DOHH2 (cell line): ENCODE measurements around the gene HRC.

Experiments used
- H3F3A ChIP-seq: fragments of 200-600 bp; sonication (generic), shearing (Covaris generic); 2 replicates; pipeline ENCODE4 v1.6.0; 2016; ENCODE audit warnings: antibody characterized with exemption, mild to moderate bottlenecking; ENCODE audit not compliant: control insufficient read depth, insufficient read depth
- H3K27ac ChIP-seq: fragments of 200-600 bp; sonication (generic); 2 replicates; pipeline ENCODE4 v1.5.1; 2014; ENCODE audit warnings: low read depth, mild to moderate bottlenecking, low read length, moderate library complexity
- H3K27me3 ChIP-seq: fragments of 200-600 bp; sonication (generic); 2 replicates; pipeline ENCODE4 v1.6.1; 2014; ENCODE audit warnings: mild to moderate bottlenecking, low read length, mixed read lengths; ENCODE audit not compliant: control insufficient read depth
- H3K36me3 ChIP-seq: fragments of 200-600 bp; sonication (generic); 2 replicates; pipeline ENCODE4 v1.6.1; 2014; ENCODE audit warnings: mild to moderate bottlenecking, low read length, moderate library complexity, mixed read lengths; ENCODE audit not compliant: control insufficient read depth
- H3K4me1 ChIP-seq: fragments of 200-600 bp; sonication (generic); 2 replicates; pipeline ENCODE4 v1.6.1; 2014; ENCODE audit warnings: mild to moderate bottlenecking, low read length, mixed read lengths; ENCODE audit not compliant: control insufficient read depth
- H3K4me2 ChIP-seq: fragments of 200-600 bp; sonication (generic); 2 replicates; pipeline ENCODE4 v1.6.0; 2014; ENCODE audit warnings: mild to moderate bottlenecking, low read length, moderate library complexity
- H3K4me3 ChIP-seq: fragments of 200-600 bp; sonication (generic); 2 replicates; pipeline ENCODE4 v1.5.1; 2014; ENCODE audit warnings: mild to moderate bottlenecking, low read length, mixed read lengths
- H3K79me2 ChIP-seq: fragments of 200-600 bp; sonication (generic); 2 replicates; pipeline ENCODE4 v1.6.1; 2014; ENCODE audit warnings: mild to moderate bottlenecking, low read length, mixed read lengths; ENCODE audit not compliant: control insufficient read depth
- H3K9me2 ChIP-seq: fragments of 200-600 bp; sonication (generic); replicated peaks from 2 replicates; pipeline ENCODE4 v1.6.1; 2014; ENCODE audit warnings: mild to moderate bottlenecking, low read length, mixed read lengths; ENCODE audit not compliant: control insufficient read depth
- H3K9me3 ChIP-seq: fragments of 200-600 bp; sonication (generic); 2 replicates; pipeline ENCODE4 v1.6.1; 2014; ENCODE audit warnings: antibody characterized with exemption, low read length, mixed read lengths; ENCODE audit not compliant: control insufficient read depth, insufficient read depth
- H4K20me1 ChIP-seq: fragments of 200-600 bp; sonication (generic); 2 replicates; pipeline ENCODE4 v1.6.0; 2014; ENCODE audit warnings: low read depth, mild to moderate bottlenecking, antibody characterized with exemption, low read length, moderate library complexity; ENCODE audit not compliant: control insufficient read depth, insufficient read depth
- EZH2phosphoT487 ChIP-seq: fragments of 200-600 bp; sonication (generic); IDR thresholded peaks from 2 replicates; pipeline ENCODE4 v1.6.1; 2017; ENCODE audit warnings: borderline replicate concordance, mild to moderate bottlenecking, antibody characterized with exemption, low read length, moderate library complexity, mixed read lengths
- TF ChIP-seq, protein P1 (sequence below): fragments of 200-600 bp; sonication (generic); IDR thresholded peaks from one replicate; pipeline ENCODE4 v1.5.1; 2014; ENCODE audit warnings: antibody characterized with exemption, mild to moderate bottlenecking, low read depth, low read length; ENCODE audit not compliant: poor library complexity, severe bottlenecking

Gene HRC

DNA sequence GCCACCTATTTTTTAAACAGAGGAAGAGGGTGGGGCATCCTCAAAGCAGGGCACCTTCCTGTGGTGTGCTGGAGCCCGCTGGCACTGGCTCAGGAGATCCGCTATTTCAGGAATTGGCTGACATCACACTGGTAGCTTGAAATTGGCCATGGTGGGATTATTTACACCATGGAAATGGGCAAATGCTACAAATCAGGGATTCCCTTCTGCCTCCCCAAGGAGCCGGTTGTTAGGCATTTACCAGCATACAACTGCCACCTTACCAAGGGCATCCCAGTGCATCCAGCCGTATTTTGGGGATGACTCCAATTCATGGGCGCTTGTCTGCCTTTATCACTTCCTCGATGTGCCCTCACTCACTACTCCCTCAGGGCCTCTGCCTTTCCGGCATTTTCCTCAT lies 14.2 kb downstream of the HRC start:
- no peak overlapping the region for H3K27ac ChIP-seq
- H3K27me3 ChIP-seq = no peaks in the 10 kb centered on the region
- no peak overlapping the region for H3K4me2 ChIP-seq
- no peaks in the 10 kb centered on the region for H4K20me1 ChIP-seq
- H3K4me1 ChIP-seq = peaks cover 19% of the 10 kb centered on the region
- H3K36me3 ChIP-seq = no peaks in the 10 kb centered on the region
- H3K79me2 ChIP-seq = no peaks in the 10 kb centered on the region
- no peak for TF ChIP-seq EZH2phosphoT487
- TF ChIP-seq, protein P1, sequence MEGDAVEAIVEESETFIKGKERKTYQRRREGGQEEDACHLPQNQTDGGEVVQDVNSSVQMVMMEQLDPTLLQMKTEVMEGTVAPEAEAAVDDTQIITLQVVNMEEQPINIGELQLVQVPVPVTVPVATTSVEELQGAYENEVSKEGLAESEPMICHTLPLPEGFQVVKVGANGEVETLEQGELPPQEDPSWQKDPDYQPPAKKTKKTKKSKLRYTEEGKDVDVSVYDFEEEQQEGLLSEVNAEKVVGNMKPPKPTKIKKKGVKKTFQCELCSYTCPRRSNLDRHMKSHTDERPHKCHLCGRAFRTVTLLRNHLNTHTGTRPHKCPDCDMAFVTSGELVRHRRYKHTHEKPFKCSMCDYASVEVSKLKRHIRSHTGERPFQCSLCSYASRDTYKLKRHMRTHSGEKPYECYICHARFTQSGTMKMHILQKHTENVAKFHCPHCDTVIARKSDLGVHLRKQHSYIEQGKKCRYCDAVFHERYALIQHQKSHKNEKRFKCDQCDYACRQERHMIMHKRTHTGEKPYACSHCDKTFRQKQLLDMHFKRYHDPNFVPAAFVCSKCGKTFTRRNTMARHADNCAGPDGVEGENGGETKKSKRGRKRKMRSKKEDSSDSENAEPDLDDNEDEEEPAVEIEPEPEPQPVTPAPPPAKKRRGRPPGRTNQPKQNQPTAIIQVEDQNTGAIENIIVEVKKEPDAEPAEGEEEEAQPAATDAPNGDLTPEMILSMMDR = no peak
- H3K9me3 ChIP-seq = no peaks in the 10 kb centered on the region
- no peaks in the 10 kb centered on the region for H3K9me2 ChIP-seq
- H3F3A ChIP-seq = no peaks in the 10 kb centered on the region
- no peak overlapping the region for H3K4me3 ChIP-seq

DNA sequence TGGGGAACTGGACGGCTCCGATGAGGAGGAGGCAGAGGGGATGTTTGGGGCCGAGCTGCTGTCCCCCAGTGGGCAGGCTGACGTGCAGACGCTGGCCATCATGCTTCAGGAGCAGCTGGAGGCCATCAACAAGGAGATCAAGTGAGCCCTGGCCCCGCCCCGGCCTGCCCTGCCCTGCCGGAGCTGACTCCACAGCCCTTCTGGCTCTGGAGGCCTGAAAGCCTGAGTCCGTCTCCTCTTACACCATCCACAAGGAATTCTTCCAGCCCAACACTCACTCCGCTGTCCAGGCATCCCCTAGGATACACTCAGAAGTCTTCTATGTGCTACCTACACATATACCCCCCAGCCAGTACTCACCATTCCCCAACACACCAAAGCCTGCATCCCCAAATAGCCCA lies 18.4 kb downstream of the HRC start:
- Histone ChIP-seq H3K79me2 (no peaks in the 10 kb centered on the region), H3K36me3 (no peaks in the 10 kb centered on the region)

DNA sequence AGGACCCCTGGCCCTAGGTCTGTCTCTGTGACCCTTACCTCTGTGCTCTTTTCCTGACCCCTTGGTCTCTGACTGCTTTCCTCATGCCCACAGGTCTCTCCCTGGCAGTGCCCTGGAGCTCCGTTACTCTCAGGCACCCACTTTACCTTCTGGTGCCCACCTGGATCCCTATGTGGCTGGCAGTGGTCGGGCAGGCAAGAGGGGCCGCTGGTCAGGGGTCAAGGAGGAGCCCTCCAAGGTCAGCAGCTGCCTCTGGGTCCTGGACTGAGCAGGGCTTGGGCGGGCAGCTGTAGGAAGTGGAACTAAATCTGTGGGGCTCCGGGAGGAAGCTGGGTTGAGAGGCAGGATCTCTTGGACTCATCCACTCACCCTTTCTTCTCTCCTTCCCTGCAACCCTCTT lies 19.5 kb downstream of the HRC start:
- H3K4me2 ChIP-seq = no peak overlapping the region
- H3K4me1 ChIP-seq = peaks cover 3% of the 10 kb centered on the region; the same call in 1 of the 2 replicates
- no peaks in the 10 kb centered on the region for H3K9me3 ChIP-seq
- 0 out of 2 replicates have a peak, but pooled peaks cover 3% of the 10 kb centered on the region for H3F3A ChIP-seq
- H3K27ac ChIP-seq = no peak overlapping the region
- TF ChIP-seq EZH2phosphoT487 = no peak
- TF ChIP-seq, protein P1 = no peak
- no peak overlapping the region for H3K4me3 ChIP-seq
- no peaks in the 10 kb centered on the region for H3K36me3 ChIP-seq
- no peaks in the 10 kb centered on the region for H3K79me2 ChIP-seq
- no peaks in the 10 kb centered on the region for H3K9me2 ChIP-seq
- H3K27me3 ChIP-seq = no peaks in the 10 kb centered on the region
- H4K20me1 ChIP-seq = no peaks in the 10 kb centered on the region

More for the DNA sequence above, 18.4 kb downstream of the HRC start:
- TF ChIP-seq EZH2phosphoT487 = no peak
- TF ChIP-seq, protein P1 = no peak
- Histone ChIP-seq H3K9me2 (no peaks in the 10 kb centered on the region), H3K4me2 (no peak overlapping the region), H3K4me1 (peaks cover 3% of the 10 kb centered on the region; the same call in 1 of the 2 replicates), H3K9me3 (no peaks in the 10 kb centered on the region), H3K27me3 (no peaks in the 10 kb centered on the region), H3F3A (0 out of 2 replicates have a peak, but pooled peaks cover 3% of the 10 kb centered on the region), H4K20me1 (no peaks in the 10 kb centered on the region), H3K4me3 (no peak overlapping the region), H3K27ac (no peak overlapping the region)
